Type B pancreatic cell (in vitro differentiated cells): ENCODE results near the gene GPX2. TPM values are rescaled to one million over a fixed set of nuclear protein-coding genes. Genes with fewer than 3 reads are reported as not detected.

ENCODE experiments used
- DNase-seq: peaks from one replicate; pipeline ENCODE4 v3.0.0; 2021; ENCODE audit warnings: mixed read lengths; ENCODE audit not compliant: unreplicated experiment; ENCODE audit errors: extremely low spot score
- H3K27ac Mint-ChIP-seq: 2 replicates; pipeline ENCODE4 v1.8.0; 2021; ENCODE audit warnings: mild to moderate bottlenecking, mixed read lengths
- H3K27me3 Mint-ChIP-seq: 2 replicates; pipeline ENCODE4 v1.8.0; 2021; ENCODE audit warnings: mixed read lengths
- H3K36me3 Mint-ChIP-seq: 2 replicates; pipeline ENCODE4 v1.8.0; 2021; ENCODE audit warnings: mixed read lengths
- H3K4me1 Mint-ChIP-seq: one replicate; pipeline ENCODE4 v1.8.0; 2021; ENCODE audit warnings: mixed read lengths; ENCODE audit not compliant: unreplicated experiment
- H3K4me3 Mint-ChIP-seq: 2 replicates; pipeline ENCODE4 v1.8.0; 2021; ENCODE audit warnings: mild to moderate bottlenecking, mixed read lengths
- H3K9me3 Mint-ChIP-seq: 2 replicates; pipeline ENCODE4 v1.8.0; 2021; ENCODE audit warnings: mixed read lengths
- CTCF ChIP-seq: fragments of 200-600 bp; sonication (generic); conservative IDR thresholded peaks from 2 replicates; pipeline ENCODE4 v1.5.0; 2021; ENCODE audit warnings: antibody characterized with exemption, mild to moderate bottlenecking
- total RNA-seq: library from RNA; stranded (reverse); gene quantifications from 2 replicates; pipeline ENCODE4 v1.2.1, GENCODE V29; 2021; ENCODE audit warnings: low replicate concordance

Gene GPX2
- total RNA-seq, 1 donor from 2014 or later: 39.2 TPM

GRCh38 chr14:64889352-64889751, 53.2 kb downstream of the GPX2 start:
- H3K4me1 Mint-ChIP-seq: no peaks in the 10 kb centered on the region
- DNase-seq: no peak
- no peak overlapping the region for H3K27ac Mint-ChIP-seq
- H3K9me3 Mint-ChIP-seq: no peaks in the 10 kb centered on the region
- TF ChIP-seq CTCF: no peak
- no peaks in the 10 kb centered on the region for H3K36me3 Mint-ChIP-seq
- H3K4me3 Mint-ChIP-seq: no peak overlapping the region
- peaks cover 44% of the 10 kb centered on the region for H3K27me3 Mint-ChIP-seq

Other genes starting within 250 kb of the GPX2 start
- gene PLEKHG3, start 238.3 kb downstream of the GPX2 start, total RNA-seq: 64.7 and 83.9 TPM in 2 replicates
- gene SPTB, start 62.8 kb downstream of the GPX2 start, total RNA-seq: 3.8 and 5.0 TPM in 2 replicates
- 40.0 and 45.3 TPM in 2 replicates for gene CHURC1, start 28.3 kb downstream of the GPX2 start, total RNA-seq
- 31.4 and 55.6 TPM in 2 replicates for gene RAB15, start 29.6 kb upstream of the GPX2 start, total RNA-seq
- gene FNTB, start 44.1 kb upstream of the GPX2 start, total RNA-seq: 30.1 and 31.2 TPM in 2 replicates
- 97.0 and 147 TPM in 2 replicates for gene MAX, start 159.8 kb upstream of the GPX2 start, total RNA-seq